HG02798 (cell line): ENCODE measurements around the gene DMBX1.

ENCODE experiments used
- ATAC-seq: cut with Tn5 transposase; IDR thresholded peaks from one replicate; pipeline ENCODE4 v1.9.1; 2021; ENCODE audit warnings: mild to moderate bottlenecking; ENCODE audit not compliant: unreplicated experiment, poor library complexity

The DMBX1 gene

GRCh38 chr1:46497020-46497419, 7.4 kb downstream of the DMBX1 start:
- ATAC-seq: no peak

GRCh38 chr1:46497665-46498064, 8.0 kb downstream of the DMBX1 start:
- ATAC-seq: no peak

- no peak for ATAC-seq
These were observed 11.9 kb downstream of the DMBX1 start for GRCh38 chr1:46501528-46501927.

GRCh38 chr1:46503421-46503820, 13.8 kb downstream of the DMBX1 start:
- no peak for ATAC-seq

- no peak for ATAC-seq
These were observed 17.0 kb downstream of the DMBX1 start for GRCh38 chr1:46506470-46507219.

- no peak for ATAC-seq
These were observed 19.1 kb downstream of the DMBX1 start for GRCh38 chr1:46508757-46509156.

- no peak for ATAC-seq
These were observed 20.8 kb downstream of the DMBX1 start for GRCh38 chr1:46510341-46510997.

GRCh38 chr1:46510998-46511365, 21.3 kb downstream of the DMBX1 start:
- ATAC-seq: no peak

GRCh38 chr1:46512135-46512791, 22.6 kb downstream of the DMBX1 start:
- ATAC-seq: no peak

GRCh38 chr1:46512792-46513190, 23.2 kb downstream of the DMBX1 start:
- ATAC-seq: no peak

- no peak for ATAC-seq
These were observed 23.9 kb downstream of the DMBX1 start for GRCh38 chr1:46513536-46513935.

GRCh38 chr1:46515576-46515975, 25.9 kb downstream of the DMBX1 start:
- no peak for ATAC-seq

GRCh38 chr1:46516200-46516950, 26.7 kb downstream of the DMBX1 start:
- no peak for ATAC-seq

- no peak for ATAC-seq
These were observed 27.5 kb downstream of the DMBX1 start for GRCh38 chr1:46517010-46517600.

- no peak for ATAC-seq
These were observed 28.4 kb downstream of the DMBX1 start for GRCh38 chr1:46517932-46518498.

- ATAC-seq: no peak
These were observed 29.6 kb downstream of the DMBX1 start for GRCh38 chr1:46519209-46519608.

- no peak for ATAC-seq
These were observed 30.7 kb downstream of the DMBX1 start for GRCh38 chr1:46520063-46520911.

GRCh38 chr1:46521414-46521813, 31.8 kb downstream of the DMBX1 start:
- ATAC-seq: no peak
